Right renal cortex interstitium (tissue), 3 donors: ENCODE measurements around the gene CCDC30. TPM values are rescaled to one million over a fixed set of nuclear protein-coding genes. Genes with fewer than 3 reads are reported as not detected.

Experiments used
- DNase-seq, 3 donors: peaks; one replicate each; pipeline ENCODE4 v3.0.0-alpha.2; 2013; ENCODE audit warnings: low read depth in 3 of 3, low spot score in 2 of 3
- polyA plus RNA-seq, 3 donors: library from polyadenylated mRNA; unstranded; fragments of 120-200 nt; gene quantifications; one replicate each; pipeline ENCODE4 v1.2.1, GENCODE V29; 2013; ENCODE audit not compliant: insufficient read length in 3 of 3

The CCDC30 gene
- polyA plus RNA-seq = 10 to 100 TPM; 17.4 to 20.8 (median 18.0) TPM

DNA sequence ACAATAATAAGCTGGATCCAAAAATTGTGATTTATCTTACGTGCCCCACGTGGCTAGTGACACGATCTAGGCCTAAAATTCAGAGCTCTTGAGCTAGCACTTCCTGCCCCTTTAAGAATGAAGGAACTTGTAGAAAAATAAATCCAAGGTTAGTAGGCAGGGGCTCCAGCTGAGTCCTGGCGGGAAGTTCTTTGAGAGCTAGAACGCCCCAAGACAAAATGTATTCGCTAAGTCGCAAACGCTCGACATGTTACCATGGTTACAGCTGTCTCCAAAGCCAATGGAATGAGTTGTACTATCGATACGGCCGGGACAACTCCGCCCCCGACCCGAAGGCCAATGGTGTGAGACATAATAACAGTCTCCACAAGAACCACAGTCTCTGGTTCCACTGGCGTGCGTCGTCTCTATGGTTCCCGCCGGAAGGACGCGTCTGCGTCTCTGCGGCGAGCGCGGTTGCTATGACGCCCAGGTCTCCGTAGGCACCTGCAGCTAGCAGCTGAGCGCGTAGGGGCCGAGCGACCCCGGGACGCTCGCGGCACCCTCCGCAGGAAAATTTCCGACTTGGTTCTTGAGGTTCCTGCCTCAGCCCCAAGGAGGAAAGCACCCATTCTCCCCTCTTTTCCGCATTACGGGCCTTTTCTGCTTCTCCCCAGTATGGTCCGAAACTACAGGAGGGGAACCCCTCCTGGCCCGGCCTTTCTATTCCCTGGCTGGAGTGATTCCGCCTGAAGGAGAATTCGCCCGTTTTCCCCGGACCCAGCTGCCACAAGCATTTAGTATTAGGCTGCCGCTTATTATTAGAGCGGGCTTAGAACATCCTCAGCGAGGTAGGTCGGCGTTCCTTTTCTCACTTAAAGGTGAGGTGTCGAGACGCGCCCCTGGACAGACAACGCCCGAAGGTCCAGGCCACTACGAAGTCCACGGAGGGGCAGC lies at the start of gene CCDC30:
Gene CCDC30, plus strand, starts transcription at position 459 of the 936 bp plus-strand sequence. CDS start 17,266 bp downstream, outside the sequence.
- DNase-seq = peak; percentile 95 to 96 (median 96)

- no peak for DNase-seq
Measured at GRCh38 chr1:42414551-42415496, 48.3 kb upstream of the CCDC30 start.

GRCh38 chr1:42417166-42417565 lies 45.9 kb upstream of the CCDC30 start:
- DNase-seq = no peak

- no peak for DNase-seq
Measured at GRCh38 chr1:42418516-42418915, 44.6 kb upstream of the CCDC30 start.

- no peak for DNase-seq
Measured at GRCh38 chr1:42419126-42419821, 43.8 kb upstream of the CCDC30 start.

DNA sequence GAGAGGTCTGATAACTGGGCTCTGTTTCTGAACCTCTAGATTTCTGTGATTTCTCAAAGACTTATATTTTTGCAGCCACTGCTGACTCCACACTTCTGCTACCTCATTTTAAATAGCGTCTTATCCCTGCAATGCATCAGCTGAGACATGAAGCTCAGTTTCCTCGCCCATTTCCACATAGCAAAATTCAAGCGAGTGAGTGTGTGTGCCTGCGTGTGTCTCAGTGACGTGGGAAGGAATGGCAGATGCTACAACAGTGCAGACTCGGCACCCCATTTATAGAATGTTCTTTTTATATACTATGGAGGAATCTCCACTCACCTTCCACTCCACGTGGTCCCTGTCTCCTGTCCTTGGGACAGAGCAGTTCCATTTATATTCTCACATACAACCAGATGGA lies 43.0 kb upstream of the CCDC30 start:
- no peak for DNase-seq

GRCh38 chr1:42420911-42421585 lies 42.0 kb upstream of the CCDC30 start:
- DNase-seq = peak; percentile 79 to 91 (median 83)

- DNase-seq = no peak
Measured at GRCh38 chr1:42422737-42423136, 40.3 kb upstream of the CCDC30 start.

DNA sequence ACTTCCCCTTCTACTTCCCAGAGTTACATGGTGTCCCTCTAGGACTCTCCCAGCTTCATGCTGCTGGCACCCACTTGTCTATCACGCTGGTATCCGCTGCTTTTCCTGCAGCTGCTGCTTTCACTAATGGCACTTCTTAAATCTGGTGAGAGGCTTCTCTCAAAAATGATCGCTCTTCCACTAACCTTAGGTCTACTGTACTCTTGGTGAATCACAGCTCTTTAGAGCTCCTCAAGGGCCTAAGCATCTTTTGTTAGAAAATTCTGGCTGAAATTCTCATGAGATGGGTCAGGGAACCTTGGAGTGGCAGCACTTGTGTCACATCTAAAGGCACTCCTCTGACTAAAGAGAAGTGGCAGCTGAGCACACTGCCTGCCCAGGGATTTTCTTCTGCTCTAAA lies 39.4 kb upstream of the CCDC30 start:
- DNase-seq = no peak

DNA sequence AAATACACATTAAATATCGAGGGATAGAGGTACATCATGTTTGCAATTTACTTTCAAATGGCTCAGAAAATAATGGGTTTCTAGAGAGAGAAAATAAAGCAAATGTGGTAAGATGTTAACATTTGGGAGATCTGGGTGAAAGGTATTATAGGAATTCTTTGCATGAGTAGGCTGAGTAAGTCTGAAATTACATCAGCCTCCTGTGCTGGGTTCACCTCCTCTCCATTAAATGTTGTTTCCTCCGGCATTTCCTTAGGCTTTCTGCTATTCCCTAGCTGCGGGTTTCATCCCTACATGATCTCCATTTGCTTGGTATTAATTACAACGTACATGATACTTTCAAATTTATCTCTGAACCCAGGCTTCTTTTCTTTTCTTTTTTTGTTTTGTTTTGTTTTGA lies 38.9 kb upstream of the CCDC30 start:
- no peak for DNase-seq

GRCh38 chr1:42427240-42427639 lies 35.8 kb upstream of the CCDC30 start:
- DNase-seq = no peak

DNA sequence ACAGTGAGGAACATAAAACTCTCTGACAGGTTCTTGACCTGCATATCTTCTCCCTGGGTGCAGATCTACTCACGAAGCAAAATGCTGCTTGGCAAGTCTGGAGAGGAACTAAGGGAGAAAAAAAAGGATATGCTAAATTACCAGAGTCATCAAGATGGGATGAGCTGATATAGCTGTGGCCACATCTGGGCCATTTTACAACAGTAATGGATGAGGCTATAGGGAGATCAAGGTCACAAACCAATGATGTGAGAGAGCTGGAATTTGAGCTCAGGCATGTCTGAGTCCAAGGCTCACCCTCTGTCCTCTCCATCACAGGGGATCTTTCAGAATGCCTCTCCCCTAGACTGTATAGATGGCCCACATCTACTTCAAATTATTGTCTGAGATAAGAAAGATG lies 33.5 kb upstream of the CCDC30 start:
- DNase-seq = no peak

- no peak for DNase-seq
Measured at GRCh38 chr1:42430286-42431135, 32.6 kb upstream of the CCDC30 start.

GRCh38 chr1:42431514-42431913 lies 31.6 kb upstream of the CCDC30 start:
- DNase-seq = no peak

GRCh38 chr1:42432714-42433113 lies 30.4 kb upstream of the CCDC30 start:
- DNase-seq = no peak

DNA sequence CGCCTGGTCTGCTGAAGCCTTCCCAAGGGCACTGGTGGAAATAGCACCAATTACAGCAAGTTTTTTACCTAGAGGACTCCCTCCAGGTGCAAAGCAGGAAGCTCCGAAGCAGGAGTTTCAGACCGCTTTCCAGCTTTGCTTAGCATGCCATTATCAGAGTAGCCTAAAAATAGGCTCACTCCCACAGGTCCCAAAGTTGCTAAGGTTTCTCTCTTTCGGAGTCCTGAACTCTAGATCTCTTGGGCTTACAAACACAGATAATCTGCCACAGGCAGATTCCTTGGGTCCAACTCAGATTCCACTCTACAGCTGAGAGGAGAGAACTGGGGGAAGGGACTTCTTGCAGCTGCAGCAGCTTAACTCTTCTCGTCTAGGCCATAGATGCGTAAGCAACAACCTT lies 29.7 kb upstream of the CCDC30 start:
- no peak for DNase-seq

- DNase-seq = no peak
Measured at GRCh38 chr1:42434340-42434739, 28.7 kb upstream of the CCDC30 start.

- DNase-seq = no peak
Measured at GRCh38 chr1:42439940-42440339, 23.1 kb upstream of the CCDC30 start.

GRCh38 chr1:42442662-42443061 lies 20.4 kb upstream of the CCDC30 start:
- DNase-seq = no peak
